Femur (tissue), 1 donor: ENCODE data around the gene QPRT.
"Not testable (repeated sequence)": the region's sequence is repeated elsewhere in the genome, so short reads cannot be mapped to it uniquely, and the experiment has no call there.

ENCODE experiments used
- DNase-seq: peaks from one replicate; pipeline ENCODE4 v3.0.0-alpha.2; 2017

QPRT gene

DNA sequence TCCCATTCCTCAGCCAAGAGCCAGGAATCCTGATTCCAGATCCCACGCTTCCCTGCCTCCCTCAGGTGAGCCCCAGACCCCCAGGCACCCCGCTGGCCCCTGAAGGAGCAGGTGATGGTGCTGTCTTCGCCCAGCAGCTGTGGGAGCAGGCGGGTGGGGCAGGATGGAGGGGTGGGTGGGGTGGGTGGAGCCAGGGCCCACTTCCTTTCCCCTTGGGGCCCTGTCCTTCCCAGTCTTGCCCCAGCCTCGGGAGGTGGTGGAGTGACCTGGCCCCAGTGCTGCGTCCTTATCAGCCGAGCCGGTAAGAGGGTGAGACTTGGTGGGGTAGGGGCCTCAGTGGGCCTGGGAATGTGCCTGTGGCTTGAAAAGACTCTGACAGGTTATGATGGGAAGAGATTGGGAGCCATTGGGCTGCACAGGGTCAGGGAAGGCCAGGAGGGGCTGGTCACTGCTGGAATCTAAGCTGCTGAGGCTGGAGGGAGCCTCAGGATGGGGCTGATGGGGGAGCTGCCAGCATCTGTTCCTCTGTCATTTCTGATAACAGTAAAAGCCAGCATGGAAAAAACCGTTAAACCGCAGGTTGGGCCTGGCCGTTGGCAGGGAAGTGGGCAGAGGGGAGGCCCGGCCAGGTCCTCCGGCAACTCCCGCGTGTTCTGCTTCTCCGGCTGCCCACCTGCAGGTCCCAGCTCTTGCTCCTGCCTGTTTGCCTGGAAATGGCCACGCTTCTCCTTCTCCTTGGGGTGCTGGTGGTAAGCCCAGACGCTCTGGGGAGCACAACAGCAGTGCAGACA, 15.8 kb upstream of the QPRT start, which contains the start of gene SPN:
SPN (plus strand) TSS at position 232 of the 791 bp plus-strand sequence; CDS start at position 714, 482 bp downstream.
- peak; percentile 39 for DNase-seq

DNA sequence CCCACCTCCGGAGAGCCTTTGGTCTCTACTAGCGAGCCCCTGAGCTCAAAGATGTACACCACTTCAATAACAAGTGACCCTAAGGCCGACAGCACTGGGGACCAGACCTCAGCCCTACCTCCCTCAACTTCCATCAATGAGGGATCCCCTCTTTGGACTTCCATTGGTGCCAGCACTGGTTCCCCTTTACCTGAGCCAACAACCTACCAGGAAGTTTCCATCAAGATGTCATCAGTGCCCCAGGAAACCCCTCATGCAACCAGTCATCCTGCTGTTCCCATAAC, 15.2 kb upstream of the QPRT start:
- no peak for DNase-seq

- DNase-seq, result no peak
Measured at GRCh38 chr16:29664091-29664921, 14.7 kb upstream of the QPRT start.

DNA sequence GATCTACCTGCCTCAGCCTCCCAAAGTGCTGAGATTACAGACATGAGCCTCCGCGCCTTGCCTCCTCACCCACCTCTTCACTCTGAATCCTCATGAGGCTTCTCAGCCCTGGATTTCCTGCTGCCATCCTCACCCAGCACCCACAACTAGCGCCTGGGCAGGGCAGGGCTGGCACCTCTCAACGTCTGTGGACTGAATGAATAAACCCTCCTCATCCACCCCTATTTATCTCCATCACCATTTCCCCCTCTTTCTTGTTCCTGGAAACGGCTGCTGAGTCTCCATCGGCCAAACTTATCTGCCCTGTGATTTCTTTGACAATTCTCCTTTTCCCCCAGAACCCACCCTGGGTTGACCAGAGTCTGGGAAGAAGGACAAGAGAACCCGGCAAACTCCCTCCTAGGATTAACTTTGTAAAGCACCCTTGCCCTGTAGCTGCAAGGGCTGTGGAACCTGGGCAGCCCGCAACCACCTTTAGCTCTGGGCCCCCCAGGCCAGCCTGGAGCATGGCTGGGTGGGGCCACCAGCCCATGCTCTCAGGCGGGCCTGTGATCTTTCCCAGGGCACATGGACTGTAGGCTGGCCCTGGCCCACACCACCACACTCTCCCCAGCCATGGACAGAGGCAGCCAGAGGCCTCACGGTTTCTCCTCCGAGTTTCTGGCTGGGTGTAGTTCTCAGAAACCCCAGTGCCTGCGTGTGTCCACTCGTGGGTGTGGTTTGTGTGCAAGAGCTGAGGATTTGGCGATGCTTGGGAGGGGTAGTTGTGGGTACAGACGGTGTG, 13.5 kb upstream of the QPRT start:
- no peak for DNase-seq

DNA sequence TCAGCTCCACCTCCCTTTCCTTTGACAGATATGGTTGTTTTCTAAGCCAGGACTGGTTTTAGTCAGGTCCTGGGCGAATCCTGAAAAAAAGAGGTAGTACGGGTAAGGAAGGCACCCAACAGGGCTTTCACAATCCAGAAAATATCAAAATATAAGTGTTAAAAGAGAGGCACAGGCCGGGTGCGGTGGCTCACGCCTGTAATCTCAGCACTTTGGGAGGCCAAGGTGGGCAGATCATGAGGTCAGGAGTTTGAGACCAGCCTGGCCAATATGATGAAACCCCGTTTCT, 11.7 kb upstream of the QPRT start:
- not testable (repeated sequence) for DNase-seq

GRCh38 chr16:29667755-29668154, 11.2 kb upstream of the QPRT start:
- no peak for DNase-seq

DNA sequence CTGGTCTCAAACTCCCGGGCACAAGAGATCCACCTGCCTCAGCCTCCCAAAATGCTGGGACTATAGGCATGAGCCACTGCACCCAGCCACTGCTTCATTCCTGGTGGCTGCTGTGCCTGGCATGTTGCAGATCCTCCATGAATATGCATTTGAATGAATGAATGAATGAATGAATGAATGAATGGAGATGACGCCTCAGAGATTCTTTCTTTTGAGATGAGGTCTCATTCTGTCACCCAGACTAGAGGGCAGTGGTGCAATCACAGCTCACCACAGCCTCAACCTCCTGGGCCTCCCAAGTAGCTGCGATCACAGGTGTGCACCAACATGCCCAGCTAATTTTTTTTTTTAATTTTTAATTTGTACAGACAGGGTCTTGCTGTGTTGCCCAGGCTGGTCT, 10.7 kb upstream of the QPRT start:
- DNase-seq, result no peak

- no peak for DNase-seq
Measured at GRCh38 chr16:29673501-29673900, 5.5 kb upstream of the QPRT start.

DNA sequence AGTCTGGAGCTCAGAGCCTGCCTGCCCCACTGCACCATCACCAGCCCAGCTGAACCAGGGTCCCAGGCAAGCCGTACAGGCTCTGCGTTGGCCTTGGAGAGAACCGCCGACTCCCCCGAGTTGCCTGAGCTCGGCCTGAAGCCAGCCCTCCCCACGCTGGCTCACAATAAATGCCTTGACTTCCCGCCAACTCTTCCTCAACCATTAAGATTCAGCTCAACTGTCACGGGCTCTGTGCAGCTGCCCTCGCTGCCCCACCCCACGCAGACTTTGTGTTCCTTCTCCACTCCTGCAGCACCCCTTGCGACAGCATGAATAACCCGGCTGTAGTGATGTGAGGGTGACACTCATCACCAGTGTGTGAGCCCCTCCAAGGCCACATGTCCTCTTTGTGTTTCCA, 4.8 kb upstream of the QPRT start:
- peak; percentile 74 for DNase-seq

DNA sequence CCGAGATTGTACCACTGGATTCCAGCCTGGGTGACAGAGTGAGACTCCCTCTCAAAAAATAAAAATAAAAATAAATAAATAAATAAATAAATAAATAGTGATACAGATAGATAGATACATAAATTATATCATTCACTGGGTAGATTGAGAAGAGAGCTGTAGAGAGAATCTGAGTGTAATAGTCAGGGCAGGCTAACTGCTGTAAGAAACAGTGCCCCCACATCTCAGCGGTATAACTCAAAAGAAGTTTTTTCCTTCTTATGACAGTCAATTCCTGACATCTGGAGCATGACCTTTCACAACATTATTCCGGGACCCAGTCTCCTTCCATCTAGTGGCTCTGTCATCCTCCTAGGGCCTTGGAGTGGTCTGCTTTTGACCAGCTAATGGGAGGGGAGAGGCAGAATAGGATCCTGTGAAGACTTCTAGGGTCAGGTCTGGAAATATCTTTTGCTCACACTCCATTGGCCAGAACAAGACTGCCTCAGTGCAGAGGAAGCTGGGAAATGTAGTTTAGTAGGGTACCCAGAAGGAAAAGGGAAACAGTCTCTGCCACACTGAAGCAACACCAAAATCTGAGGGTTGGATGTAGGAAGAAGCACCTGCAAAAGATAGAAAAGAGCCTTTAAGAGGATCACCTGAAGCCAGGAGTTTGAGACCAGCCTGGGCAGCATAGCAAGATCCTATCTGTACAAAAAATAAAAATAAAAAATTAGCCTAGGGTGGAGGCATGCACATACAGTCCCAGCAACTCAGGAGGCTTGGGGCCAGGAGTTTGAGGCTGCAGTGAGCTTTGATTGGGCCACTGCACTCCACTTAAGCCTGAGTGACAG, 3.0 kb upstream of the QPRT start:
- DNase-seq, result no peak

GRCh38 chr16:29676989-29677785, 1.8 kb upstream of the QPRT start:
- DNase-seq, result no peak

- DNase-seq, result no peak
Measured at GRCh38 chr16:29680180-29680598, 1.2 kb downstream of the QPRT start.

DNA sequence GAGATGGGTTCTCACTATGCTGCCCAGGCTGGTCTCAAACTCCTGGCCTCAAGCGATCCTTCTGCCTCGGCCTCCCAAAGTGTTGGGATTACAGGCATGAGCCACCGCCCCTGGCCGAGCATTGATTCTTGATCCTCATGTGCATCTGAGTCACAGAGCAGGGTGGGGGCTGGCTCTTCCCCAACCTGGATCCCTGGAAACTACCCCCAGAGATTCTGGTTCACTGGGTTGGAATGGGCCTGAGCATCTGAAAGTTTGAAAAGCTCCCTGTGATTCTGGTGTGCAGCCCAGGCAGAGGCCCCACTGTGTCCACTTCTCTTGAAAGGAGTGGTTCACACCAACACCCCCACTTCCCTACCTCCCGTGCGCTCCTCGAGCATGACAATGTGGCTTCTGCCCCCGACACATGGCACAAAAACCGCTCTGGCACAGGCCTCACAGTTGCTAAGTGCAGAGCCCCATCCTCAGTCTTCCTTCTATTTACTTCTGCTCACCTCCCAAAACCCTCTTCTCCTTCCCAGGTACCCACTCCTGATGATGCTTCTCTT, 4.6 kb downstream of the QPRT start:
- DNase-seq, result no peak

- DNase-seq, result no peak
Measured at GRCh38 chr16:29684679-29685078, 5.7 kb downstream of the QPRT start.

DNA sequence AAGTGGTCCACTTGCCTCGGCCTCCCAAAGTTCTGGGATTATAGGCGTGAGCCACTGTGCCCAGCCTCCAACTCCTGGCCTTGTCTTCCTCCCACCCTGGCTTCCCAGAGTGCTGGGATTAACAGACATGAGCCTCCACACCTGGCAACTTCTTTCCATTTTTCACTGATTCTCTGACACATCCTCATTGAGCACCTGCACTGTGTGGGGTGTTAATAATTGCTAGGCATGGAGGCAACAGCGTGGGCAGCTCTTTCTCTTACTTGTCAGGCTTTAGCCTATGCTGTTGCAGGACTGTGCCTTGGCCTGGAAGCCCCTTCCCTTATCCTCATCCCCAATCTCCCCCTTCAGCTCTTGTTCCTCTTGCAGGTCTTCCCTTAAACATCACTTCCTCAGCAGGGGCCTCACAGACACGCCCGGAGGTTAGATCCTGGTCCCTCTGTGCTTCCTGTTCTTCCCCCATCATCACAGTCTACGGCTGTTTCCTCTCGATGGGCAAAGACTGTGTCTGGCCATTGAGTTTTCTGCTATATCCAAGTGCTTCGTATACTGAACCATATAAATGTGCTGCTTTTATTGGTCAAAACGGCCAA, 7.9 kb downstream of the QPRT start:
- DNase-seq, result no peak

DNA sequence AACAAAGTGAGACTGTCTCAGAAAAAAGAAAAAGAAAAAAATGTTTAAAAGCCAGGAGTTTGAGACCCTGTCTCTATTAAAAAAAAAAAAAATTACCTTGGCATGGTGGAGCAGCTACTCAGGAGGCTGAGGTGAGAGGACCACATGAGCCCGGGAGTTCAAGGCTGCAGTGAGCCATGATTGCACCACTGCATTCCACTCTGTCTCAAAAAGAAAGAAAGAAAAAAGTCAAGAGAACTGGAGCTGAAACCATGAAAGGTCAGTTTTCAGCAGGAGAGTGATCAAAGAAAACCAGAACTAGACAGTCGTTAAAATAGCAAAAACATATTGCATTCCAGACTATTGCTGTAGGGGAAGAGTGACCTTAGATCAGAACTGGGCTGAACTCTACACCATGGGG, 8.8 kb downstream of the QPRT start:
- no peak for DNase-seq

- DNase-seq, result no peak
Measured at GRCh38 chr16:29688172-29688571, 9.2 kb downstream of the QPRT start.

DNA sequence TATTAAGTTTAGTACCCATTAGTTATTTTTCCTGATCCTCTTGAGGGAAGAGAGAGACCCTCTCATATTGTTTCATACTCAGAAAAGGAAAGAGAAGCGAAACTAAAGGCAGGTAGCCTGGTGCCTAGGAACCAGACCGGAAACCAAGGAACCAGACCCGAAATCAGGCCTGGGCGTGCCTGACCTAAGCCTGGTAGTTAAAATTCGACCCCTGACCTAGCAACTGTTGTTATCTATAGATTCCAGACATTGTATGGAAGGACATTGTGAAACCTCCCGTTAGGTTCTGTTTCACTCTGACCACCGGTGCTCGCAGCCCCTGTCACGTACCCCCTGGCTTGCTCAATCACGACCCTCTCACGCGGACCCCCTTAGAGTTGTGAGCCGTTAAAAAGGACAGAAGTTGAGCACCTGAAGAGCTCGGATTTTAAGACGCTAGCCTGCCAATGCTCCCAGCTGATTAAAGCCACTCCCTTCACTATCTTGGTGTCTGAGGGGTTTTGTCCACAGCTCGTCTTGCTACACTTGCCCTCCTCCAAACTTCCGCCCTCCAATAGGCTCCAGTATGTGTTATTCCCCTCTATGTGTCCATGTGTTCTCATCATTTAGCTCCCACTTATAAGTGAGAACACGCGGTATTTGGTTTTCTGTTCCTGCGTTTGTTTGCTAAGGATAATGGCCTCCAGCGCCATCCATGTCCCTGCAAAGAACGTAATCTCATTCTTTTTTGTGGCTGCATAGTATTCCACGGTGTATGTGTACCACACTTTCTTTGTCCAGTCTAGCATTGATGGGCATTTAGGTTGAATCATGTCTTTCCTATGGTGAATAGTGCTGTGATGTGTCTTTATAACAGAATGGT, 10.7 kb downstream of the QPRT start:
- DNase-seq, result not testable (repeated sequence)

DNA sequence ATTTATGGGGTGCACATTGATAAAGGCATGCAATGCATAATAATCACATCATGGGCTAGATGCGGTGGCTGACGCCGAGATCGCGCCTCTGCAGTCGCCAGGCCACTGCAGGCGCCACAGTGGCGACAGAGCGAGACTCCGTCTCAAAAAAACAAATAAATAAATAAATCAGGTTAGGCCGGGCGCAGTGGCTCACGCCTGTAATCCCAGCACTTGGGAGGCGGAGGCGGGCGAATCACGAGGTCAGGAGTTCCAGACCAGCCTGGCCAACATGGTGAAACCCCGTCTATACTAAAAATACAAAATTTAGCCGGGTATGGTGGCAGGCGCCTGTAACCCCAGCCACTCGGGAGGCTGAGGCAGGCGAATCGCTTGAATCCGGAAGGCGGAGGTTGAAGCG, 13.6 kb downstream of the QPRT start:
- DNase-seq, result not testable (repeated sequence)
